ENCODE data around the gene IFNA5. TPM values are rescaled to one million over a fixed set of nuclear protein-coding genes. Genes with fewer than 3 reads are reported as not detected.

IFNA5 gene
- total and polyA plus RNA-seq, 2 donors (not counting 1 experiment from before 2014, with no cell fraction given) = not detected

DNA sequence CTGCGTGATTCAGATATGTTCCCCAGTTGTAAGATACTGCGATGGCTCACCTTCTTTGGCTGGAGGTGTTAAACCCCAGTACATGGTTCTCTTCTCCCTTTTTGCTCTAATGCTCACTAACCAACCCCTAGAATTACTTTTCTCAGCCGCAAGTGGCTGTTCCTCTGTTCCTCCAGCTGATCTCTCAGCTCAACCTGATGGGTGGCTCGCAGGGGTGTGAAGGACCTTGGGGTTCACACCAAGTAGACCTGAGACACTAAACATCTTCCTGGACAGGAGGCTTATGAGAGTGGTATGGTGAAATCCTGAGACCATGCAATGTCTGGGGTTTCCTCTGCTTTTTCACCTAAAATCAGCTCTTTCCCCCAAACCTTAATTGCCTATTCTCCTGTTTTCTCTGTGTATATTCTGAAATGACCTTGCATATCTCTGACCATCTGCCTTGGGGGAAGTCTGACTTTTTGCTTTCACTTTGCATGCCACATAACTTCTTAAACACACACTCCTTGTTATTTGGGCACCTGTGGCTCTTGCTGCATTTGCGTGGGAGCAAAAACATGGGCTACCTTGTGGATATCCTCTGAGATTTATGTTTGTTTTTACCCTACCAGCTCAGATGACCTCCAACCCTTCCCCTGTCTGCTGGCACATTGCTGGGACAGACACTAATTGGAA, 49.4 kb downstream of the IFNA5 start:
- H2AFZ ChIP-seq (ENCODE audit: low read length) = no peak overlapping the region

More for the DNA sequence above, 49.4 kb downstream of the IFNA5 start:
- TF ChIP-seq CTCF (conservative IDR thresholded peaks at IDR 0.05 in 1 of 2, IDR thresholded peaks at IDR 0.05 in 1 of 2; ENCODE audit: low read depth in 1 of 2, low read length in 2 of 2) = no peak
- no peak for TF ChIP-seq EZH2 (IDR thresholded peaks at IDR 0.05; ENCODE audit: low read length, missing control alignments)
- no peak overlapping the region for H3K27ac ChIP-seq (ENCODE audit: insufficient read depth, low read length)
- no peaks in the 10 kb centered on the region for H3K36me3 ChIP-seq (ENCODE audit: control insufficient read depth, insufficient read depth, low read length)
- no peak for DNase-seq (ENCODE audit: low read depth in 2 of 2)
- H3K27me3 ChIP-seq (ENCODE audit: control insufficient read depth, insufficient read depth, low read length) = peaks cover 20% of the 10 kb centered on the region
- no peak overlapping the region for H3K4me3 ChIP-seq (replicated peaks in 1 of 4; ENCODE audit: control extremely low read depth in 1 of 4, insufficient read depth in 1 of 4, low read depth in 3 of 4, low read length in 4 of 4)
- no peak overlapping the region for H3K4me2 ChIP-seq (ENCODE audit: extremely low read depth, insufficient read depth, low read length)
- H3K9ac ChIP-seq (ENCODE audit: insufficient read depth, low read length) = no peak overlapping the region
- H3K9me3 ChIP-seq (ENCODE audit: control insufficient read depth, insufficient read depth, low read depth, low read length) = no peaks in the 10 kb centered on the region
- H4K20me1 ChIP-seq (ENCODE audit: control insufficient read depth, extremely low read depth, insufficient read depth, low read length) = no peaks in the 10 kb centered on the region
- H3K4me1 ChIP-seq (ENCODE audit: control insufficient read depth, extremely low read depth, insufficient read depth, low read length) = no peaks in the 10 kb centered on the region
- no peaks in the 10 kb centered on the region for H3K79me2 ChIP-seq (ENCODE audit: control insufficient read depth, insufficient read depth, low read length)

Other genes with a start within 250 kb of the IFNA5 start
- gene IFNB1, start 227.4 kb downstream of the IFNA5 start, total RNA-seq = under 0.01 and 0.17 TPM in 2 replicates
- not detected in 2 replicates for gene IFNB1, start 227.4 kb downstream of the IFNA5 start, polyA plus RNA-seq
- gene IFNW1, start 163.5 kb downstream of the IFNA5 start, total RNA-seq = not detected in 2 replicates
- gene IFNW1, start 163.5 kb downstream of the IFNA5 start, polyA plus RNA-seq = not detected in 2 replicates
- gene IFNA21, start 138.7 kb downstream of the IFNA5 start, total RNA-seq = not detected in 2 replicates
- gene IFNA21, start 138.7 kb downstream of the IFNA5 start, polyA plus RNA-seq = not detected in 2 replicates
- gene IFNA4, start 117.7 kb downstream of the IFNA5 start, total RNA-seq = not detected in 2 replicates
- gene IFNA4, start 117.7 kb downstream of the IFNA5 start, polyA plus RNA-seq = not detected in 2 replicates
- gene IFNA7, start 103.1 kb downstream of the IFNA5 start, total RNA-seq = not detected in 2 replicates
- not detected in 2 replicates for gene IFNA7, start 103.1 kb downstream of the IFNA5 start, polyA plus RNA-seq
- not detected in 2 replicates for gene IFNA10, start 98.2 kb downstream of the IFNA5 start, total RNA-seq
- not detected in 2 replicates for gene IFNA10, start 98.2 kb downstream of the IFNA5 start, polyA plus RNA-seq
- not detected in 2 replicates for gene IFNA16, start 88.0 kb downstream of the IFNA5 start, total RNA-seq
- gene IFNA16, start 88.0 kb downstream of the IFNA5 start, polyA plus RNA-seq = not detected in 2 replicates
- not detected in 2 replicates for gene IFNA17, start 77.1 kb downstream of the IFNA5 start, total RNA-seq
- gene IFNA17, start 77.1 kb downstream of the IFNA5 start, polyA plus RNA-seq = not detected in 2 replicates
- not detected in 2 replicates for gene IFNA14, start 65.3 kb downstream of the IFNA5 start, total RNA-seq
- gene IFNA14, start 65.3 kb downstream of the IFNA5 start, polyA plus RNA-seq = not detected in 2 replicates
- gene KLHL9, start 30.1 kb upstream of the IFNA5 start, total RNA-seq = 37.2 and 37.5 TPM in 2 replicates
- gene KLHL9, start 30.1 kb upstream of the IFNA5 start, polyA plus RNA-seq = 25.7 and 33.5 TPM in 2 replicates
- not detected in 2 replicates for gene IFNA6, start 45.6 kb upstream of the IFNA5 start, total RNA-seq
- gene IFNA6, start 45.6 kb upstream of the IFNA5 start, polyA plus RNA-seq = not detected in 2 replicates
- not detected in 2 replicates for gene IFNA13, start 62.7 kb upstream of the IFNA5 start, total RNA-seq
- gene IFNA13, start 62.7 kb upstream of the IFNA5 start, polyA plus RNA-seq = not detected in 2 replicates
- gene IFNA2, start 80.1 kb upstream of the IFNA5 start, total RNA-seq = not detected in 2 replicates
- not detected in 2 replicates for gene IFNA2, start 80.1 kb upstream of the IFNA5 start, polyA plus RNA-seq
- not detected in 2 replicates for gene IFNA8, start 103.8 kb upstream of the IFNA5 start, total RNA-seq
- not detected in 2 replicates for gene IFNA8, start 103.8 kb upstream of the IFNA5 start, polyA plus RNA-seq
- not detected in 2 replicates for gene IFNA1, start 135.1 kb upstream of the IFNA5 start, total RNA-seq
- not detected in 2 replicates for gene IFNA1, start 135.1 kb upstream of the IFNA5 start, polyA plus RNA-seq
- 3.9 and 6.6 TPM in 2 replicates for gene IFNE, start 177.0 kb upstream of the IFNA5 start, total RNA-seq
- 0.15 and 0.40 TPM in 2 replicates for gene IFNE, start 177.0 kb upstream of the IFNA5 start, polyA plus RNA-seq